C4-2B (cell line): Measurements from ENCODE around the gene PLCL2.

Experiments
- H3K27ac ChIP-seq: fragments of 450-650 bp; 2 replicates; pipeline ENCODE4 v1.5.1; 2017
- ZFX ChIP-seq: fragments of 450-650 bp; IDR thresholded peaks from 2 replicates; pipeline ENCODE4 v1.6.1; 2017
- TF ChIP-seq, protein P1 (sequence below): fragments of 450-650 bp; conservative IDR thresholded peaks from 2 replicates; pipeline ENCODE4 v1.5.1; 2017; ENCODE audit warnings: mild to moderate bottlenecking

The PLCL2 gene

DNA sequence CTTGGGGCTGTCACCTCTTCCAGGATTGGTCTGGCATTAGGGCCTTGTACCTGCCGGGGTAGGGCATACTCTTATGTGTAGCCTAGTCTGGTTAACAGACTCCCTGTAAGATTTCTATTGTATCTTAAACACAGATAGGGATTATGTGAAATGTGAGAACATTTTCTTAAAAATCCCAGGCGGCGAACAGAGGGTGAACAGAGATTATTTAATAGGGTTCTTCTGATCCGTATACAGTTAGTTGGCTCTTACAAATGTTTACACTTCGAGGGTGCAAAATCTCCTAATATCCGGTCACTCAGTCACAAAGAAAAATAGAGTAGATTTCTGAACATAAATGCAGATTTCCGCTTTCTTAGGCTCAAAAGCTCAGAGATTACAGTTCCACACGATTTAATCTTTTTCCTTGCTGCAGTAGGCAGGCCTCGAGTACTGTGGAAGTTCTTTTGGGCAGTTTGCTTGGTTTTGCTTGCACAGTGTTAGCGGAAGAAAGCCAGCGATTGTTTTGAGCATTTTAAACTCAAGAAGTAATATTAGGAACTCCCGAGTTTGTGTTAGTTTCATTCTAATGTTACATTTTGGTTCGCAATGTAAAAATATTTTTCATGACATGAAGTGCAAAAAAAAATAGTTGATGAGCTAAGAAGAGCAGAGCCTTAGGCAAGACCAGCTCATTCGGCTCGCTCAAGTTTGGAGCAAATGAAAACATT is 993 bp downstream of the PLCL2 start:
- TF ChIP-seq, protein P1, sequence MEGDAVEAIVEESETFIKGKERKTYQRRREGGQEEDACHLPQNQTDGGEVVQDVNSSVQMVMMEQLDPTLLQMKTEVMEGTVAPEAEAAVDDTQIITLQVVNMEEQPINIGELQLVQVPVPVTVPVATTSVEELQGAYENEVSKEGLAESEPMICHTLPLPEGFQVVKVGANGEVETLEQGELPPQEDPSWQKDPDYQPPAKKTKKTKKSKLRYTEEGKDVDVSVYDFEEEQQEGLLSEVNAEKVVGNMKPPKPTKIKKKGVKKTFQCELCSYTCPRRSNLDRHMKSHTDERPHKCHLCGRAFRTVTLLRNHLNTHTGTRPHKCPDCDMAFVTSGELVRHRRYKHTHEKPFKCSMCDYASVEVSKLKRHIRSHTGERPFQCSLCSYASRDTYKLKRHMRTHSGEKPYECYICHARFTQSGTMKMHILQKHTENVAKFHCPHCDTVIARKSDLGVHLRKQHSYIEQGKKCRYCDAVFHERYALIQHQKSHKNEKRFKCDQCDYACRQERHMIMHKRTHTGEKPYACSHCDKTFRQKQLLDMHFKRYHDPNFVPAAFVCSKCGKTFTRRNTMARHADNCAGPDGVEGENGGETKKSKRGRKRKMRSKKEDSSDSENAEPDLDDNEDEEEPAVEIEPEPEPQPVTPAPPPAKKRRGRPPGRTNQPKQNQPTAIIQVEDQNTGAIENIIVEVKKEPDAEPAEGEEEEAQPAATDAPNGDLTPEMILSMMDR: no peak
- TF ChIP-seq ZFX: no peak
- H3K27ac ChIP-seq: no peak overlapping the region; the same call in 1 of the 2 replicates

DNA sequence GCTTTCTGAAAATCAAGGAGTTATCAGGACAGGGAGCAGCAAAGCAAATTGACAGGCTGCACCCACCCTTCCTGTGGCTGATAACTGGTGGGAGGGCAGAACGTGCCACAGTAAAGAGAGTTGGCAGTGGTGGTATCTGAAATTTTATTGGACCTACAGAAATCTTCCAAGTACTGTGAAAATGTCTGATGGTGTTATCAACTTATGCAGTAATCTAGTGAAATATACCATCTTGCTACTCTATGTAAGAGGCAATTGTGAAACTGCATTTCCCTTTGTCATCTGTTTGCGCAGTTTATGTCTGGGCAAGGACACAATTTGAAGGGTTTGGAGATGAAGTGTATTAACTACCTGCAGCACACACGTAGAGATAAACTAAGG is 1.5 kb downstream of the PLCL2 start:
- TF ChIP-seq, protein P1: no peak
- no peak for TF ChIP-seq ZFX
- no peak overlapping the region for H3K27ac ChIP-seq

DNA sequence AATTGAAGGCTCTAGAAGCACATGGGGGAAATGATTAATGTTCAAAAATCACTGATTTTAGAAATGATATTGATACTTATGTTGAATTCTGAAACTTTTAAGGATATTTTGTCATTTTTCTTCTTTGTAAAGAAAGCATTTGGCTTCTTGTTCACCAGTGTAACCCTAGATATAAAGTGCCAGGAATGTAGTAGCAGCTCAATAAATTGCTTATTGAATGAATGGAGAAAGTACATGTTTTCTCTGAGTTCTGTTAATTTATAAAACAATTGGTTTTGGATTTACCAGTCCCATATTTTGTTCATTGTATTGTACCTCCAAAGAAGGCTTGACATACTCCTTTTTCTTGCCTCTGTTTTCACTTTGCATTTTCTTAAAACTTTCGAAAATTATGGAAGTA is 2.4 kb downstream of the PLCL2 start:
- no peak overlapping the region for H3K27ac ChIP-seq
- TF ChIP-seq, protein P1: no peak
- no peak for TF ChIP-seq ZFX

DNA sequence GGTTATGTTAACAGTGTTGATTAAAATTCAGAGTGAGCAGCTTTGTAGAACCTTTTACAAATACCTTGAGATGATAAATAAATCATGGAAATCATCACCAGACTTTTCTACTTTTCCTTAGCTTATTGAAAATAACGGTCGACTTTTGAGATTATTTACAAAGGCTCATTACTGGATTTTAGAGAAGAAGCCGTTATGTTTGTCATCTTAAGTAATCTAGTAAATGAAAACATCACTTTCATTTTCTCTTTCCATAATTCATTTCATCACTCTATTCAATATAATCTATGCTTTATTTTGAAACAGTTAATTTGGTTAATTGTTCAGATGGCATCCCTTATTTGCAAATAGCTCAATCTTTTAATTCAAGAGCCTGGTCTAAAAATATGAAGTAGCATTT is 3.6 kb downstream of the PLCL2 start:
- TF ChIP-seq ZFX: no peak
- TF ChIP-seq, protein P1: no peak
- no peak overlapping the region for H3K27ac ChIP-seq

DNA sequence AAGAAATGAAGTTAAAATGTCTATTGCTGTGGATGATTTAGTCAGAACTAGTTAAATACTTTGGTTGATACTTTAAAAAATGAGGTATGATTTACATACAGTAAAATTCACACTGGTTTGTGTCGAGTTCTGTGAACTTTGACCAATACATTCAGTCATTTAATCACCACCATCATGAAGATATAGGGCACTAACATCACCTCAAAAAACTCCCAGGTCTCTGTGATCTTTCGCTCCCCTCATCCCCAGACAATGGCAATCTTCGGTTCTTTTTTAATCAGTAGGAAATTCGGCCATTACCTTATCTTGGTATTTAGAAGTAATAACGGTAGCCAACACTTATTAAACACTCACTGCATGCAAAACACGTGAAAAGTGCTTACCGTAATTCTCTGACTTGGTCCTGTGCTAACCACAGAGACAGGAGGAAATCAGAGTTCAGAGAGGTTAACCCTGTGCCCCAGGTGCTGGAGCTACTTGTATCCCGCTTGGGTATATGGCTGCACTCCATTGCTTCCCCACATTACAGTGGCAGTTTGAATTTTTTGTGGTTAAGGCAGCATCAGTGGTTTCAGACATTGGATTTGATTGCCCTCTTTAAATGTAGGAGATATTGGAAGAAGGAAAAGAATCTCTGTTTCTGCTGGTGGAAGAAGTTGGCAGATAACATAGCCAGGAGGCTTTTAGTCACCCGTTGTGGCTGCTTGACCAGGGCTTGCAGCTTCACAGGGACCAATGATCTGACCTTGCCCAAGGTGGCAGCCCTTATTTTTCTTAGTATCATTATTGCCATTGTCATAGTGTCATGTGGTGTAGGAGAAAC is 4.2 kb downstream of the PLCL2 start:
- H3K27ac ChIP-seq: no peak overlapping the region
- no peak for TF ChIP-seq ZFX
- TF ChIP-seq, protein P1: no peak

DNA sequence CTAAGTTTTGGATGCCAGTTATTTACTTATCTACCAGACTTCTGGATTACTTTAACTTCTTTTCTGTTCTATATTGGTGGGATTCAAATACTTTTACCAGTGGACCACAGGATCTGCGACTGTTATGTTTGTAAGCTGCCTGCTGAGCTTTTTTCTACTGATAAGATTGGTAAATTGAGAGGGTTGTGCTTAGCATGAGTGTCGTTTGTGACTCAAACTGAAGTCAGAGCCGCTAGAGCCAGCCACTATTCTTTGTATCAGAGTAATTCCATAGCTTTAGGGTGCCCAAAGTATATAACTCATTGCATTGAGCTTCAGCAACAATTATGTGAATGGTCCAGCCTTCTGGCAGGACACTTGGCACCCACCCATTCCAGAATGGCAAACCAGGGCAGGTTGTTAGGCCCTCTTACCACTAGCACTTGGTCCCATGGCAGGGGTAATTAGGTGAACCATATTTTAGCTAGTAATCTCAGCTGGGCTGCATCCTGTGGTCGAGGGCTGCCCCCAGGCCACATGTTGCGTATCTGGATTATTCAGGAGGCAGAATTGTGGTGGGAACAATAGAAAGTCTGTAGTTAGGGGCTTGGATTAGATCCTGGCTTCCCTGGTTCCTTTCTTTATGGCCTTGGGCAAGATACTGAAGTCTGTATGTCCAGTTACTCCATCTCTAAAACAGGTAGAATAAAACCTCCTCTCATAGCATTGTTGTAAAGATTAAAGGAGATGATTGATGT is 6.0 kb downstream of the PLCL2 start:
- no peak for TF ChIP-seq ZFX
- TF ChIP-seq, protein P1: no peak
- H3K27ac ChIP-seq: no peak overlapping the region

DNA sequence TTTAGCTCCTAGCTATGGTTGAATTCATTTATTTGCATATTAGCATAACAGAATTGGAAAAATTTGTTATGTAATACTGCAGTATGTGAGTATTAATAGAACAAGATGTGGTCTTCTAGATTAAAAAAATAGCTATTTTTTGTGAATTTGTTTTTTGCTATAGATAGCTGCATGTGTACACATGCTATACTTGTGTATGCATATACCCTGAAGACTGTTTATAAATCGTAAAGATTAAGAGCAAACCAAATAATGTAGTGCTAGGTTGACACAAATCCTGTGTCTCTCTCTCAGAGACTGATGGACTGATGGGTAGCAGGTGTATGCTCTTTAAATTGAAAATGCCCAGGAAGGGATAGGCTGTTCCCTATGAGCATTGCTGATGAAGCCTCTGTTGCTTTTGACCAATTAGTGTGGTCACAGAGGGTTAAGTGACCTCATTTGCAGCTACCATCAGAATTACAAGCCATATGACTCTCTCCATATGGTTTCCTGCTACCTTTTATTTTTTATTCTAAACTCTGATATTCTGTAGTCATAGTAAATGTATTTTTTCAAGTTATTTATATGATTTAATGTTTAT is 9.0 kb downstream of the PLCL2 start:
- TF ChIP-seq, protein P1: no peak
- no peak for TF ChIP-seq ZFX

More for the DNA sequence above, 9.0 kb downstream of the PLCL2 start:
- H3K27ac ChIP-seq: no peak overlapping the region
